Natural killer cell (primary cell): ENCODE measurements around the gene RRP15. TPM values are rescaled to one million over a fixed set of nuclear protein-coding genes. Genes with fewer than 3 reads are reported as not detected.

ENCODE experiments used
- ATAC-seq, 3 donors: fragments of 150-1000 bp in 2 of 3; fragments of 200-7000 bp in 1 of 3; cut with Tn5 transposase; 1 replicate in 1 of 3; 2 replicates in 2 of 3; pipeline ENCODE4 v1.10.0; 2021; ENCODE audit warnings: mild to moderate bottlenecking in 2 of 3, moderate library complexity in 2 of 3
- DNase-seq, 2 donors: peaks; one replicate each; pipeline versions ENCODE4 v3.0.0 to v3.0.0-alpha.2; 2013 to 2021; ENCODE audit warnings: mixed read lengths in 1 of 2
- H3K27ac ChIP-seq: one replicate; pipeline ENCODE4 v1.5.1; 2013; ENCODE audit warnings: mild to moderate bottlenecking, low read length
- H3K27me3 ChIP-seq: one replicate; pipeline ENCODE4 v1.6.1; 2013; ENCODE audit warnings: low read length; ENCODE audit not compliant: control insufficient read depth, insufficient read depth
- H3K36me3 ChIP-seq: one replicate; pipeline ENCODE4 v1.6.1; 2013; ENCODE audit warnings: low read length; ENCODE audit not compliant: control insufficient read depth, insufficient read depth
- H3K4me1 ChIP-seq: one replicate; pipeline ENCODE4 v1.6.1; 2013; ENCODE audit warnings: low read length; ENCODE audit not compliant: control insufficient read depth, insufficient read depth
- H3K4me3 ChIP-seq: one replicate; pipeline ENCODE4 v1.5.1; 2013; ENCODE audit warnings: low read length
- H3K9me3 ChIP-seq: one replicate; pipeline ENCODE4 v1.6.1; 2013; ENCODE audit warnings: low read length; ENCODE audit not compliant: control insufficient read depth, insufficient read depth
- H3K27ac Mint-ChIP-seq, 2 donors: one replicate each; pipeline ENCODE4 v1.8.0; 2022; ENCODE audit warnings: mild to moderate bottlenecking in 2 of 2, mixed read lengths in 2 of 2, moderate library complexity in 1 of 2
- H3K27me3 Mint-ChIP-seq, 2 donors: one replicate each; pipeline ENCODE4 v1.8.0; 2022; ENCODE audit warnings: low read depth in 2 of 2, mixed read lengths in 2 of 2
- H3K36me3 Mint-ChIP-seq: one replicate; pipeline ENCODE4 v1.8.0; 2022; ENCODE audit warnings: mixed read lengths
- H3K4me1 Mint-ChIP-seq, 2 donors: one replicate each; pipeline ENCODE4 v1.8.0; 2022; ENCODE audit warnings: mixed read lengths in 2 of 2
- H3K4me3 Mint-ChIP-seq: one replicate; pipeline ENCODE4 v1.8.0; 2022; ENCODE audit warnings: mild to moderate bottlenecking, moderate library complexity, mixed read lengths
- H3K9me3 Mint-ChIP-seq, 2 donors: one replicate each; pipeline ENCODE4 v1.8.0; 2022; ENCODE audit warnings: mixed read lengths in 2 of 2
- CTCF ChIP-seq: fragments of 200-600 bp; IDR thresholded peaks from one replicate; pipeline ENCODE4 v1.8.0; 2022; ENCODE audit warnings: antibody characterized with exemption
- WGBS: methylation state at CpG from one replicate; pipeline ENCODE4 v1.1.7; 2013; ENCODE audit warnings: missing lambda C conversion rate; ENCODE audit not compliant: insufficient coverage; 5-methylcytosine and 5-hydroxymethylcytosine counted together
- intact Hi-C: fragments of 100-400 bp; cut with micrococcal nuclease; formaldehyde crosslinking; loops from one replicate; pipeline ENCODE4 v1.14.2; 2022
- total RNA-seq, 4 donors: library from RNA; stranded (reverse); fragments of 120-200 nt in 1 of 4; gene quantifications; one replicate each; pipeline versions ENCODE4 v1.2.3 to v1.2.4, GENCODE V29; 2013 to 2022

RRP15 gene
- total RNA-seq, 3 donors from 2014 or later (not counting 1 experiment from before 2014, with no cell fraction given) = 9.2 to 15.3 (median 13.3) TPM

GRCh38 chr1:218352075-218352438 is 67.0 kb downstream of the RRP15 start:
- no peaks in the 10 kb centered on the region for H3K9me3 ChIP-seq
- peaks cover 6% of the 10 kb centered on the region for H3K4me1 ChIP-seq
- no peak overlapping the region for H3K27ac ChIP-seq
- H3K4me1 Mint-ChIP-seq = peaks cover 10 to 18% of the 10 kb centered on the region in 2 donors
- peaks cover 14 to 27% of the 10 kb centered on the region in 2 donors for H3K27me3 Mint-ChIP-seq
- no peaks in the 10 kb centered on the region for H3K27me3 ChIP-seq
- no peak overlapping the region for H3K4me3 ChIP-seq
- H3K4me3 Mint-ChIP-seq = no peak overlapping the region
- H3K9me3 Mint-ChIP-seq = no peaks in the 10 kb centered on the region
- no peak overlapping the region for H3K27ac Mint-ChIP-seq
- no peaks in the 10 kb centered on the region for H3K36me3 ChIP-seq
- no peak for TF ChIP-seq CTCF
- H3K36me3 Mint-ChIP-seq = no peaks in the 10 kb centered on the region
- intact Hi-C loops = no loop called here
- WGBS = 97% methylated on average over 8 of the region's 8 CpGs
- no peak for ATAC-seq
- no peak for DNase-seq

GRCh38 chr1:218353656-218354055 is 68.6 kb downstream of the RRP15 start:
- no peaks in the 10 kb centered on the region for H3K9me3 Mint-ChIP-seq
- H3K4me1 Mint-ChIP-seq = peaks cover 9 to 10% of the 10 kb centered on the region in 2 donors
- WGBS = 93% methylated on average over 4 of the region's 4 CpGs
- no peaks in the 10 kb centered on the region for H3K36me3 Mint-ChIP-seq
- no peak for TF ChIP-seq CTCF
- ATAC-seq (no peak), DNase-seq (no peak)
- no peak overlapping the region for H3K4me3 Mint-ChIP-seq
- H3K27ac ChIP-seq = no peak overlapping the region
- peaks cover 4 to 11% of the 10 kb centered on the region in 2 donors for H3K27me3 Mint-ChIP-seq
- no peak overlapping the region for H3K27ac Mint-ChIP-seq
- no peak overlapping the region for H3K4me3 ChIP-seq
- peaks cover 3% of the 10 kb centered on the region for H3K4me1 ChIP-seq
- H3K36me3 ChIP-seq = no peaks in the 10 kb centered on the region
- H3K9me3 ChIP-seq = no peaks in the 10 kb centered on the region
- H3K27me3 ChIP-seq = no peaks in the 10 kb centered on the region
- intact Hi-C loops = no loop called here

GRCh38 chr1:218355278-218355677 is 70.2 kb downstream of the RRP15 start:
- no peak overlapping the region for H3K27ac Mint-ChIP-seq
- no peaks in the 10 kb centered on the region for H3K36me3 Mint-ChIP-seq
- H3K4me3 Mint-ChIP-seq = no peak overlapping the region
- DNase-seq = no peak
- no peak for TF ChIP-seq CTCF
- peaks cover 0 to under 1% of the 10 kb centered on the region in 2 donors for H3K27me3 Mint-ChIP-seq
- Histone ChIP-seq H3K36me3 (no peaks in the 10 kb centered on the region), H3K4me3 (no peak overlapping the region), H3K9me3 (no peaks in the 10 kb centered on the region), H3K27me3 (no peaks in the 10 kb centered on the region), H3K27ac (no peak overlapping the region), H3K4me1 (peaks cover 3% of the 10 kb centered on the region)
- peaks cover 9 to 10% of the 10 kb centered on the region in 2 donors for H3K4me1 Mint-ChIP-seq
- intact Hi-C loops = no loop called here
- H3K9me3 Mint-ChIP-seq = no peaks in the 10 kb centered on the region
- WGBS = 94% methylated on average over 3 of the region's 4 CpGs
- ATAC-seq = no peak

- Histone ChIP-seq H3K27me3 (no peaks in the 10 kb centered on the region), H3K4me1 (no peaks in the 10 kb centered on the region), H3K4me3 (no peak overlapping the region), H3K9me3 (no peaks in the 10 kb centered on the region), H3K36me3 (no peaks in the 10 kb centered on the region), H3K27ac (no peak overlapping the region)
- DNase-seq (no peak), ATAC-seq (no peak)
- Mint-ChIP-seq H3K36me3 (no peaks in the 10 kb centered on the region), H3K4me3 (no peak overlapping the region), H3K27me3 (no peaks in the 10 kb centered on the region), H3K9me3 (no peaks in the 10 kb centered on the region), H3K4me1 (no peaks in the 10 kb centered on the region), H3K27ac (no peak overlapping the region)
- WGBS = 82% methylated on average over 10 of the region's 10 CpGs
- intact Hi-C loops = no loop called here
- no peak for TF ChIP-seq CTCF
Observed at GRCh38 chr1:218357211-218357892, 72.3 kb downstream of the RRP15 start.
